ENCODE data around the gene ANO9.
A peak's percentile ranks its signal among the peaks of the same experiment; 100 is the strongest.

The ANO9 gene

GRCh38 chr11:441418-442274 lies at the start of gene ANO9:
Gene ANO9 (minus strand): TSS chr11:442011. CDS start chr11:441926, 85 bp downstream.
- peak; percentile 89 for DNase-seq

- no peak for DNase-seq
Observed at GRCh38 chr11:491358-491757, 49.5 kb upstream of the ANO9 start.

GRCh38 chr11:490930-491260 lies 49.1 kb upstream of the ANO9 start:
- no peak for DNase-seq

- no peak for DNase-seq
Observed at GRCh38 chr11:490186-490929, 48.5 kb upstream of the ANO9 start.

- no peak for DNase-seq
Observed at GRCh38 chr11:489610-490185, 47.9 kb upstream of the ANO9 start.

GRCh38 chr11:488992-489391 lies 47.2 kb upstream of the ANO9 start:
- DNase-seq = no peak

GRCh38 chr11:488579-488978 lies 46.8 kb upstream of the ANO9 start:
- DNase-seq = no peak

- no peak for DNase-seq
Observed at GRCh38 chr11:488062-488461, 46.3 kb upstream of the ANO9 start.

GRCh38 chr11:487571-488021 lies 45.8 kb upstream of the ANO9 start:
- DNase-seq = no peak

GRCh38 chr11:486189-486588 lies 44.4 kb upstream of the ANO9 start:
- no peak for DNase-seq

GRCh38 chr11:484616-485015 lies 42.8 kb upstream of the ANO9 start:
- no peak for DNase-seq

- DNase-seq = no peak
Observed at GRCh38 chr11:479311-479710, 37.5 kb upstream of the ANO9 start.

- DNase-seq = no peak
Observed at GRCh38 chr11:477052-477715, 35.4 kb upstream of the ANO9 start.

- DNase-seq = no peak
Observed at GRCh38 chr11:476416-476815, 34.6 kb upstream of the ANO9 start.

- no peak for DNase-seq
Observed at GRCh38 chr11:475941-476340, 34.1 kb upstream of the ANO9 start.

- no peak for DNase-seq
Observed at GRCh38 chr11:474914-475506, 33.2 kb upstream of the ANO9 start.

- peak; percentile 49 for DNase-seq
Observed at GRCh38 chr11:473962-474785, 32.4 kb upstream of the ANO9 start.

- no peak for DNase-seq
Observed at GRCh38 chr11:473415-473814, 31.6 kb upstream of the ANO9 start.

- no peak for DNase-seq
Observed at GRCh38 chr11:472816-473215, 31.0 kb upstream of the ANO9 start.

GRCh38 chr11:472272-472671 lies 30.5 kb upstream of the ANO9 start:
- DNase-seq = no peak

- no peak for DNase-seq
Observed at GRCh38 chr11:471468-472145, 29.8 kb upstream of the ANO9 start.
